Measurements from ENCODE around the gene FAM131A. TPM values are rescaled to one million over a fixed set of nuclear protein-coding genes. Genes with fewer than 3 reads are reported as not detected.

The FAM131A gene
- total RNA-seq, 1 donor, result 9.8 TPM

- peaks cover 58% of the 10 kb centered on the region for H3K36me3 ChIP-seq (ENCODE audit: insufficient read depth, low read length)
- H4K20me1 ChIP-seq (ENCODE audit: insufficient read depth, low read length), result peaks cover 41% of the 10 kb centered on the region
- H3K9me3 ChIP-seq (ENCODE audit: low read depth, low read length), result no peaks in the 10 kb centered on the region
These were observed 2.8 kb upstream of the FAM131A start for GRCh38 chr3:184334470-184335158.

DNA sequence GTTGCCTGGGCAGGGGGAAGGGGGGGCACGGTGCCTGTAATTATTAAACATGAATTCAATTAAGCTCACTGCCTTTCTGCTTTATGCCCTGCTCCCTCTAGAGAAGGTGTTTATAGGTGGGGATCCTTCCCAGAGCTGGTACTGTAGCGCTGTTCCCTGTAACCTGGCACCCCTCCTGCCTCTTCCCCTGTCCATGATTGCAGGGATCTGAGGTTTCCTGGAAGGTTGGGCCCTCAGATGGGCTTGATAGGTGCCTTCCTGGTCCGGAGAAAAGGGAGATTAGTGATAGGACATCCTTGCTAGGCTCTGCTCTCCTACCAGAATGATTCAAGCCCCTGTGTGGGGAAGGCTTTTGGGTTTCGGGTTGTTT is 2.1 kb upstream of the FAM131A start:
- no peak for DNase-seq (ENCODE audit: insufficient read length, low spot score, missing footprints)
- H3K4me3 ChIP-seq (ENCODE audit: insufficient read depth, low read length), result peak overlapping the region; percentile 77

More at GRCh38 chr3:184334470-184335158, 2.8 kb upstream of the FAM131A start:
- peak overlapping the region; percentile 97 for H3K27ac ChIP-seq (ENCODE audit: low read depth, low read length)
- no peak overlapping the region for H2AFZ ChIP-seq (ENCODE audit: low read length)
- peak; percentile 90 for DNase-seq (ENCODE audit: insufficient read length, low spot score, missing footprints)
- no peak for TF ChIP-seq CTCF (IDR thresholded peaks at IDR 0.05; ENCODE audit: extremely low read depth, low read depth, low read length)
- H3K4me1 ChIP-seq (ENCODE audit: insufficient read depth, low read length), result peaks cover 57% of the 10 kb centered on the region
- no peaks in the 10 kb centered on the region for H3K27me3 ChIP-seq (ENCODE audit: insufficient read depth, low read length)
- no peak overlapping the region for H3K4me3 ChIP-seq (ENCODE audit: insufficient read depth, low read length)
- no peak overlapping the region for H3K4me2 ChIP-seq (ENCODE audit: insufficient read depth, low read length)
- peaks cover 68% of the 10 kb centered on the region for H3K79me2 ChIP-seq (ENCODE audit: insufficient read depth, low read length)

GRCh38 chr3:184335661-184336546 is 1.5 kb upstream of the FAM131A start:
- TF ChIP-seq CTCF (IDR thresholded peaks at IDR 0.05; ENCODE audit: extremely low read depth, low read depth, low read length), result no peak
- H3K4me2 ChIP-seq (ENCODE audit: insufficient read depth, low read length), result peak overlapping the region; percentile 94

More for the DNA sequence above, 2.1 kb upstream of the FAM131A start:
- Histone ChIP-seq H3K4me2 (ENCODE audit: insufficient read depth, low read length) (peak overlapping the region; percentile 94), H2AFZ (ENCODE audit: low read length) (no peak overlapping the region), H3K79me2 (ENCODE audit: insufficient read depth, low read length) (peaks cover 67% of the 10 kb centered on the region), H3K27me3 (ENCODE audit: insufficient read depth, low read length) (no peaks in the 10 kb centered on the region), H3K27ac (ENCODE audit: low read depth, low read length) (peak overlapping the region; percentile 97), H3K4me1 (ENCODE audit: insufficient read depth, low read length) (peaks cover 57% of the 10 kb centered on the region), H4K20me1 (ENCODE audit: insufficient read depth, low read length) (peaks cover 41% of the 10 kb centered on the region), H3K36me3 (ENCODE audit: insufficient read depth, low read length) (peaks cover 51% of the 10 kb centered on the region), H3K9me3 (ENCODE audit: low read depth, low read length) (no peaks in the 10 kb centered on the region)
- TF ChIP-seq CTCF (IDR thresholded peaks at IDR 0.05; ENCODE audit: extremely low read depth, low read depth, low read length), result no peak

More at GRCh38 chr3:184335661-184336546, 1.5 kb upstream of the FAM131A start:
- no peaks in the 10 kb centered on the region for H3K9me3 ChIP-seq (ENCODE audit: low read depth, low read length)
- H3K27ac ChIP-seq (ENCODE audit: low read depth, low read length), result peak overlapping the region; percentile 97
- H3K4me1 ChIP-seq (ENCODE audit: insufficient read depth, low read length), result peaks cover 63% of the 10 kb centered on the region
- no peaks in the 10 kb centered on the region for H3K27me3 ChIP-seq (ENCODE audit: insufficient read depth, low read length)
- H3K36me3 ChIP-seq (ENCODE audit: insufficient read depth, low read length), result peaks cover 47% of the 10 kb centered on the region
- DNase-seq (ENCODE audit: insufficient read length, low spot score, missing footprints), result peak; percentile 97
- peaks cover 71% of the 10 kb centered on the region for H3K79me2 ChIP-seq (ENCODE audit: insufficient read depth, low read length)
- peak overlapping the region; percentile 77 for H3K4me3 ChIP-seq (ENCODE audit: insufficient read depth, low read length)
- H4K20me1 ChIP-seq (ENCODE audit: insufficient read depth, low read length), result peaks cover 40% of the 10 kb centered on the region
- no peak overlapping the region for H2AFZ ChIP-seq (ENCODE audit: low read length)

Data from osteoblast (primary cell).